Measurements from ENCODE around the gene EVX2. TPM values are rescaled to one million over a fixed set of nuclear protein-coding genes. Genes with fewer than 3 reads are reported as not detected.

EVX2 gene
- total RNA-seq, 1 experiment from 2014 or later, result not detected

DNA sequence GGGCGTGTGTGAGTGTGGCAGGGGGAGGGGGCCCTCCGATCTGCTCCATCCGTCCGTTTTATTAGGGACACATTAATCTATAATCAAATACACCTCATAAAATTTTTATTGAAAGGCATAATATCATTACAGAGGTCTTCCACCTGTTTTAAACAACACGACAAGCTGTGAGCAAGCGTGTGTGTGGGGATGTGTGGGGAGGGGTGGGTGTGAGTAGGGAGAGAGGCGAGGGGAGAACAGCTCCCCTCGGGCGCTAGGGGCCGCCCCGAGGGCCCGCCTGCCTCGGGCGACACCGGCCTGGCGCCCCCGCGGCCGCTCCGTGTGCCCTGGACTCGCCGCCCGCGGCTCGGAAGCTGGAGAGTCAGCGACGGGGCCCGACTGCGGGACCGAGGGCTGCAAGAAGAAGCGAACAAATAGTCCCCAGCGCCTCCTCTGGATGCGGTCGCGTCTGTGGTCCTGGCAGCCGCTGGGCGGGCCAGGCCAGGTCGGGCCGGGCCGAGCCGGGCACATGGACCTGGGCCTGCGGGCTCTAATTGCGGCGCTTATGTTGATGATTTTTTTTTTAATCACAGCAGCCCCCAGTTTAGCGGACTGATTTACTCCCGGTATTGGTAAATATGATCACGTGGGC is 38.4 kb upstream of the EVX2 start:
- no peaks in the 10 kb centered on the region for H3K27me3 ChIP-seq (ENCODE audit: low read length)
- no peaks in the 10 kb centered on the region for H3K79me2 ChIP-seq (ENCODE audit: low read length)
- H3K9me3 ChIP-seq (ENCODE audit: low read length), result no peaks in the 10 kb centered on the region
- H3K4me1 ChIP-seq (ENCODE audit: insufficient read depth, low read length), result no peaks in the 10 kb centered on the region
- no peak for ATAC-seq
- no peak overlapping the region for H3K9ac ChIP-seq (ENCODE audit: low read length)
- no peaks in the 10 kb centered on the region; the same call in 1 of the 2 replicates for H3K36me3 ChIP-seq (ENCODE audit: low read depth, low read length)
- no peak overlapping the region for H3K27ac ChIP-seq (ENCODE audit: low read length)
- H3K9me2 ChIP-seq (replicated peaks; ENCODE audit: low read length), result no peaks in the 10 kb centered on the region
- H2AFZ ChIP-seq (ENCODE audit: low read length), result no peak overlapping the region
- no peaks in the 10 kb centered on the region for H3F3A ChIP-seq (ENCODE audit: low read length, unreplicated experiment)
- no peak overlapping the region for H3K4me3 ChIP-seq (ENCODE audit: low read length)
- POLR2A ChIA-PET (ENCODE audit: unreplicated experiment), result no interaction called here
- intact Hi-C loops (cut with micrococcal nuclease), result no loop called here
- DNase-seq, result no peak
- no peak for TF ChIP-seq EZH2phosphoT487 (IDR thresholded peaks at IDR 0.05; ENCODE audit: borderline replicate concordance, low read length)
- TF ChIP-seq, protein P1, sequence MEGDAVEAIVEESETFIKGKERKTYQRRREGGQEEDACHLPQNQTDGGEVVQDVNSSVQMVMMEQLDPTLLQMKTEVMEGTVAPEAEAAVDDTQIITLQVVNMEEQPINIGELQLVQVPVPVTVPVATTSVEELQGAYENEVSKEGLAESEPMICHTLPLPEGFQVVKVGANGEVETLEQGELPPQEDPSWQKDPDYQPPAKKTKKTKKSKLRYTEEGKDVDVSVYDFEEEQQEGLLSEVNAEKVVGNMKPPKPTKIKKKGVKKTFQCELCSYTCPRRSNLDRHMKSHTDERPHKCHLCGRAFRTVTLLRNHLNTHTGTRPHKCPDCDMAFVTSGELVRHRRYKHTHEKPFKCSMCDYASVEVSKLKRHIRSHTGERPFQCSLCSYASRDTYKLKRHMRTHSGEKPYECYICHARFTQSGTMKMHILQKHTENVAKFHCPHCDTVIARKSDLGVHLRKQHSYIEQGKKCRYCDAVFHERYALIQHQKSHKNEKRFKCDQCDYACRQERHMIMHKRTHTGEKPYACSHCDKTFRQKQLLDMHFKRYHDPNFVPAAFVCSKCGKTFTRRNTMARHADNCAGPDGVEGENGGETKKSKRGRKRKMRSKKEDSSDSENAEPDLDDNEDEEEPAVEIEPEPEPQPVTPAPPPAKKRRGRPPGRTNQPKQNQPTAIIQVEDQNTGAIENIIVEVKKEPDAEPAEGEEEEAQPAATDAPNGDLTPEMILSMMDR (conservative IDR thresholded peaks at IDR 0.05; ENCODE audit: low read depth, low read length), result no peak
- TF ChIP-seq EZH2 (IDR thresholded peaks at IDR 0.05; ENCODE audit: low read length, unreplicated experiment), result no peak
- CTCF ChIA-PET, result no interaction called here
- H4K20me1 ChIP-seq (ENCODE audit: low read length), result no peaks in the 10 kb centered on the region
- H3K4me2 ChIP-seq (ENCODE audit: low read length), result no peak overlapping the region
- BruUV-seq (replicated peaks), result no TSS peak

DNA sequence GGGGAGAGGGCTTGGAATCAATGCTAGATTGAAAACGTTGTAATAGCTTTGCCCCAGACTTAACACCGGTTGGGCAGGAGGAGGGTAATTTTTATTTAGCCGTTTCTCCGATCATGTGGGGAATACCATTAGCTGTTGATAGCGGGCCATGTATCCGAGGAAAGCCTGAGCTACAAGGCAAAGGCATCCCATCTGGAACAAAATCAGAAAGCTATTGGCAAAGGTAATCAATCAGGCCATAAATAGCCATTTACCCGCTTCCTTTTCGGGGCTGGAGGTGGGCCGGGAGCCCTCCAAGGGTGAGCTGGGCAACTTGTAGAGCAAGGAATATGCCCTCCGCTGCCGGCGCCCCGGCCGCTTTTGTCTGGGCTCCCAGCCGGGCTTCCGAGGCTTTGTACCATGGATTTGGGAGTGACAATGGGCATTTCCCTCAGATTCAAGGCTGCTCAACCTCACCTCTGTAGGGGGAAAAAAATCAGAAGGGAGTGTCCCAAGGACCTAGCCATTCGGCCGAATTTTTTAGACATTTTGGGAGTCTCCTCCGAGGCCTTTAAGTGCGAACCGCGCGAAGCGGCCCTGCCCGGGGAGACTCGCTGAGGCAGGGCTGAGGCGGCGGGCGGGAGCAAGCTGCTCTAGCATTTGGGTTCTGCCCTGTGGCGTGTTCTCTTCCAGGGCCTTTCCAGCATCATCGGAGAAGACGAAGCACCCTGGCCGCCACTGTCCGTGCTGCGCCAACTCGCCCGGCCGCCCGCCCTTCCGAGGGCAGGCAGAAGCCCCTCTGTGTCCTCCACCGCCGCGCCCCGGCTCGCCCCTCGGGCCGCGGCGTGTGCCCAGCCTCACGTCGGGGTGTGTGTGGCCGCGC is 37.7 kb upstream of the EVX2 start:
- TF ChIP-seq EZH2 (IDR thresholded peaks at IDR 0.05; ENCODE audit: low read length, unreplicated experiment) (no peak), EZH2phosphoT487 (IDR thresholded peaks at IDR 0.05; ENCODE audit: borderline replicate concordance, low read length) (no peak)
- TF ChIP-seq, protein P1 (conservative IDR thresholded peaks at IDR 0.05; ENCODE audit: low read depth, low read length), result no peak
- H3K4me2 ChIP-seq (ENCODE audit: low read length), result no peak overlapping the region
- H3K36me3 ChIP-seq (ENCODE audit: low read depth, low read length), result no peaks in the 10 kb centered on the region
- no peaks in the 10 kb centered on the region for H4K20me1 ChIP-seq (ENCODE audit: low read length)
- intact Hi-C loops (cut with micrococcal nuclease), result no loop called here
- ChIA-PET POLR2A (ENCODE audit: unreplicated experiment) (no interaction called here), CTCF (no interaction called here)
- H3K79me2 ChIP-seq (ENCODE audit: low read length), result no peaks in the 10 kb centered on the region
- no peak overlapping the region for H2AFZ ChIP-seq (ENCODE audit: low read length)
- H3K27me3 ChIP-seq (ENCODE audit: low read length), result no peaks in the 10 kb centered on the region
- no peaks in the 10 kb centered on the region for H3K4me1 ChIP-seq (ENCODE audit: insufficient read depth, low read length)
- H3F3A ChIP-seq (ENCODE audit: low read length, unreplicated experiment), result no peaks in the 10 kb centered on the region
- H3K9me2 ChIP-seq (replicated peaks; ENCODE audit: low read length), result no peaks in the 10 kb centered on the region
- no peak overlapping the region for H3K4me3 ChIP-seq (ENCODE audit: low read length)
- DNase-seq (no peak), ATAC-seq (no peak)
- H3K9me3 ChIP-seq (ENCODE audit: low read length), result no peaks in the 10 kb centered on the region
- no peak overlapping the region for H3K9ac ChIP-seq (ENCODE audit: low read length)
- H3K27ac ChIP-seq (ENCODE audit: low read length), result no peak overlapping the region
- BruUV-seq (replicated peaks), result no TSS peak

All from PC-3 (cell line).